ENCODE results near the gene FOXJ2. TPM values are rescaled to one million over a fixed set of nuclear protein-coding genes. Genes with fewer than 3 reads are reported as not detected.

FOXJ2 gene
- total RNA-seq, 3 donors from 2014 or later: 11.1 to 14.2 (median 13.4) TPM

GRCh38 chr12:8031872-8032241 is 659 bp upstream of the FOXJ2 start:
- no peak for TF ChIP-seq CTCF (IDR thresholded peaks at IDR 0.05)
- no peak for TF ChIP-seq POLR2A (IDR thresholded peaks at IDR 0.05)
- no peak for TF ChIP-seq POLR2AphosphoS5 (IDR thresholded peaks at IDR 0.05)
- Histone ChIP-seq H3K4me1 (peaks cover 2 to 26% of the 10 kb centered on the region in 2 donors), H3K36me3 (no peaks in the 10 kb centered on the region), H3K9me3 (no peaks in the 10 kb centered on the region), H3K27ac (peak overlapping the region; percentile 95 to 96), H3K27me3 (no peaks in the 10 kb centered on the region), H3K4me3 (peak overlapping the region; percentile 78 to 95 (median 86))
- intact Hi-C loops (cut with DNase I; ENCODE audit: low total_unique reads): no loop called here
- DNase-seq (ENCODE audit: low spot score in 2 of 2): no peak

- H3K9me3 ChIP-seq: no peaks in the 10 kb centered on the region
- peak overlapping the region; percentile 78 to 95 (median 86) for H3K4me3 ChIP-seq
- H3K27ac ChIP-seq: peak overlapping the region; percentile 95 to 96
- peaks cover 2 to 41% of the 10 kb centered on the region in 2 donors for H3K4me1 ChIP-seq
- no peaks in the 10 kb centered on the region for H3K27me3 ChIP-seq
- intact Hi-C loops (cut with DNase I; ENCODE audit: low total_unique reads): loop anchor here (2.0 kb wide), 1 partner anchor 49 kb away; the partner anchor contains the start of gene NECAP1
- no peak for TF ChIP-seq CTCF (IDR thresholded peaks at IDR 0.05)
- TF ChIP-seq POLR2AphosphoS5 (IDR thresholded peaks at IDR 0.05): no peak
- no peak for TF ChIP-seq POLR2A (IDR thresholded peaks at IDR 0.05)
- H3K36me3 ChIP-seq: no peaks in the 10 kb centered on the region
- peak in 1 of 2 donors; percentile 49 for DNase-seq (ENCODE audit: low spot score in 2 of 2)
These were observed 883 bp downstream of the FOXJ2 start for GRCh38 chr12:8033153-8034044.

GRCh38 chr12:8034802-8035201 is 2.3 kb downstream of the FOXJ2 start:
- H3K27me3 ChIP-seq: no peaks in the 10 kb centered on the region
- H3K27ac ChIP-seq: peak overlapping the region; percentile 95 to 96
- DNase-seq (ENCODE audit: low spot score in 2 of 2): no peak
- peaks cover 2 to 43% of the 10 kb centered on the region in 2 donors for H3K4me1 ChIP-seq
- H3K36me3 ChIP-seq: no peaks in the 10 kb centered on the region
- H3K4me3 ChIP-seq: peak overlapping the region; percentile 78 to 95 (median 86)
- no peaks in the 10 kb centered on the region for H3K9me3 ChIP-seq
- intact Hi-C loops (cut with DNase I; ENCODE audit: low total_unique reads): loop anchor here (2.0 kb wide), 1 partner anchor 48 kb away; the partner anchor contains the start of gene NECAP1
- TF ChIP-seq CTCF (IDR thresholded peaks at IDR 0.05) (no peak), POLR2AphosphoS5 (IDR thresholded peaks at IDR 0.05) (no peak)

- intact Hi-C loops (cut with DNase I; ENCODE audit: low total_unique reads): loop anchor here (2.0 kb wide), 1 partner anchor 47 kb away; the partner anchor contains the start of gene NECAP1
- peak overlapping the region in 1 of 3 donors; percentile 86 for H3K4me3 ChIP-seq
- no peak for DNase-seq (ENCODE audit: low spot score in 2 of 2)
- TF ChIP-seq CTCF (IDR thresholded peaks at IDR 0.05) (no peak), POLR2A (IDR thresholded peaks at IDR 0.05) (no peak), POLR2AphosphoS5 (IDR thresholded peaks at IDR 0.05) (no peak)
- H3K4me1 ChIP-seq: peaks cover 2 to 43% of the 10 kb centered on the region in 2 donors
- no peaks in the 10 kb centered on the region for H3K27me3 ChIP-seq
- H3K27ac ChIP-seq: peak overlapping the region; percentile 14 to 95
- no peaks in the 10 kb centered on the region for H3K9me3 ChIP-seq
- H3K36me3 ChIP-seq: no peaks in the 10 kb centered on the region
These were observed 3.0 kb downstream of the FOXJ2 start for GRCh38 chr12:8035440-8036010.

GRCh38 chr12:8036346-8036745 is 3.8 kb downstream of the FOXJ2 start:
- intact Hi-C loops (cut with DNase I; ENCODE audit: low total_unique reads): no loop called here
- Histone ChIP-seq H3K36me3 (no peaks in the 10 kb centered on the region), H3K4me3 (no peak overlapping the region), H3K27ac (peak overlapping the region; percentile 10 to 26), H3K4me1 (peaks cover 2 to 43% of the 10 kb centered on the region in 2 donors), H3K9me3 (no peaks in the 10 kb centered on the region), H3K27me3 (no peaks in the 10 kb centered on the region)
- DNase-seq (ENCODE audit: low spot score in 2 of 2): no peak
- no peak for TF ChIP-seq POLR2A (IDR thresholded peaks at IDR 0.05)
- no peak for TF ChIP-seq CTCF (IDR thresholded peaks at IDR 0.05)
- no peak for TF ChIP-seq POLR2AphosphoS5 (IDR thresholded peaks at IDR 0.05)
